Ramos (cell line): ENCODE data around the gene MOCS3.

Experiments used
- in situ Hi-C: fragments of 300-500 bp; cut with MboI; formaldehyde crosslinking; loops from one replicate; pipeline ENCODE4 v1.14.3; 2022; ENCODE audit warnings: low sequenced_read_pairs; ENCODE audit not compliant: unreplicated experiment

MOCS3 gene

DNA sequence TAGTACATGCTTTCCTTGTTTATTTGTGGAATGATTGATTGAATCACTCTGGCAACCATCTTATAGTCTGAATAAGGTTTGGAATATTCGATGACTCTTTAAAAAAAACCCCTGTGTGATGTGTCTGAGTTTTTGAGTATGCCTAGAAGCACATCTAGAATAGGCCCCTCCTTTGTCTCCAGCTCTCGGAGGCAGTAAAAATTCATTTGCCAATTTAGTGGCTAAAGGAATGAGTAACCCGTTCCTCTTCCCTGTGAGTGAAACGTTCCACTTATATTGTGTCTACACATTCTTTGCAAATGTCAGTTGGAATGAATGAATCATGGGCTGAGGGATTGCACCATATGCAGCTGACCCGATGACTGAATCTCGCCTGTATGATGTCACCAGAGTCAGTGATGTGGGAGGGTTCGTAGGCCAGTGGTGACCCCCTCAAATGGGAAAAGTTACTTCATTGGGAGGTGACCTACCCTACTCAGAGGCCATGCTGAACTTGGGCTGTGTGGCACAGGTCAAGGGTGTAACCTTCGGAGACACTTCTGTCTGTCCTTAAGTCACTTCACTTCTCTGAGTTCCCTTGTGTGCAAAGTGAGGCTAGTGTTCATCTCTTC is 21.6 kb downstream of the MOCS3 start:
- in situ Hi-C loops, result no loop called here

DNA sequence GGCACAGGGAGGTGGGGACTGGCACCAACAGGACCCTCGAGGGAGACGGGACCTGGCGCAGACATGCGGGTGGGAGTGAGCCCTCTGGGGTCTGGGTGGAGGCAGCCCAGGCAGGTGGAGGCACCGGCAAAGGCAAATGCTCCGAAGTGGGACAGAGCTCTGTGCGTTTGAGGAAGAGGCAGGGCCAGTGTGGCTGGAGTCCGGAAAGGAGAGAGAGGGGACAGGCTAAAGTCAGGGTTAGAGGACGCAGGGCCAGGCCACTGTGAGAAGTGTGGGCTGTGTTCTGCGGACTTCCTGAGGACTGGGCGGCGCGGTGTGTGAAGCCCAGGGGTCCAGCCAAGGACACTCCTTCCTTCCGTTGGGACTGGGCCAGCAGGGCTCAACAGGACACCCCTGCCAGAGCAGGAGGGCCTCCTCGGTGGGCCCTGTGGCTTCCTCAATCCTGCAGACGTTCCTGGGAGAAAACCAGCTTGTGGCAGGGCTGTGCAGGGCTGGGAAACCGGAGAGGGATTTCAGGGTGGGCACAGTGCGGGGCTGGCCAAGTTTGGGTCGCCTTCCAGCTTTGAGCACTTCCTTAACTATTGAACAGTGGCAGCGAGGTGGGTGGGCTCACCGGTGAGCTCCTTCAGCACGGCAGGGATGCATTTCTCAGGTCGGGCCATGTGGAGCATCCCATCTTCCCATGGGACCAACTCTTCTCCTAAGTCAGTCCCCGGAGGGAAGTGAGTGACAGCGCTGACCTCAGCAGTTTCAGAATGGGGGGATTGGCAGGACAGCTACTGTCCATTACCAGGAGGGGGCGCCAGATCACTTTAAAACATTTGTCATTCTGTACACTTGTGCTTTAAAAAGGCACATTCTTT is 22.5 kb downstream of the MOCS3 start:
- in situ Hi-C loops, result no loop called here

GRCh38 chr20:50981714-50982048 is 23.1 kb downstream of the MOCS3 start:
- in situ Hi-C loops, result no loop called here

DNA sequence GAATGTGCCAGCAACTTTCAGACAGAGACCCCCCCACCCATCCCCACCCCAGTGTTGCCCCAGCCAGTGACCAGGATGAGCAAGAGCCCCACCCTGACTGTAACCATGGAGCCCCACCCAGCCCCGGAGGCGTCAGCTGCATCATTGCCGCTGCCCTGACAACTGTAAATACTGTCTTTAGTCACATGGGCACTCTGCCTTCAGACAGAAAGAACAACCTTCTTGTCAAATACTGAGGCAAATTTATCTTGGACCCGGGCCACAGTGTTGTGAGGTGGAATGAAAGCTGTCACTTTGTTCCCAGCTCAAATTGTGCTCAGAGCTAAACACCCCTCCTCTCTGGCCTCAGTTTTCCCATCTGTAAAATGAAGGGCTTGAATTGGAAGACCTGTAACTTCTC is 23.7 kb downstream of the MOCS3 start:
- in situ Hi-C loops, result no loop called here

DNA sequence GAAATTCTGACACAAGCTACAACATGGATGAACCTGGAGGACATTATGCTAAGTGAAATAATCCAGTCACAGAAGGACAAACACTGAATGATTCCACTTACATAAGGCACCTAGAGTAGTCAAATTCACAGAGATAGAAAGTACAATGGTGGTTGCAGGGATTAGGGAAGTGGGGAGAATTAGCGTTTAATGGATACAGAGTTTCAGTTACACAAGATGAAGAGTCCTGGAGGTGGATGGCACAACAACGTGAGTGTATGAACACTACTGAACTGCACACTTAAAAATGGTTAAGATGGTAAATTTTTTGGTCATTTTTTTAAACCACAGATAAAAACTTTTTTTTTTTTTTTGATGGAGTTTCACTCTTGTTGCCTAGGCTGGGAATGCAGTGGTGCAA is 24.7 kb downstream of the MOCS3 start:
- in situ Hi-C loops, result no loop called here

DNA sequence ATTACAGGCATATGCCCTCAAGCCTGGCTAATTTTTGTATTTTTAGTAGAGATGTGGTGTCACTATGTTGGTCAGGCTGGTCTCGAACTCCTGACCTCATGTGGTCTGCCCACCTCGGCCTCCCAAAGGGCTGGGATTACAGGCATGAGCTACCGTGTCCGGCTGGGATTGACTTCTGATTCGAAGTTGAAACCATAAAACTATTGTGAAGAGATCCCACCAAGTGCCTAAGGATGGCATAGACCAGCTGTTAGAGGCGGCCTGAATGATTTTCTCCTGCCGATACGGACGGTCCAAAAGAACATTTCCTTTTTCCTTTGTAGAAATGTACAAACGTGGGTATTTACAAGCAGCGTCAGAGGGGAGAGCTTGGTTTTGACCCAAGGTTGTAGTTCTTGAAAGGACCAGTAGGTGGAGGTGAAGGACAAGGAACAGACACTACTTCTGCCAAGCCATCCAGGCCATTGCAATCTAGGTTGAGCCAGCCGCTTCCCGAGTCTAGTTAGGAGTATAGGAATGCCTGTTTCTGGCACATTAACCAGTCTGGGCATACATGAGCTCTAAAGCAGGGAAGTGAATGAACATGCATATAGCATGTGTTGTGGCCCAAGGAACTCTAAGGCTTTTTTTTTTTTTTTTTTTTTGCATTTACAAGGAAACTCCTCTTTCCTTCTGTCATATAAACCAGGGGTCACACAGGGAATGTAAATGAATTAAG is 29.0 kb downstream of the MOCS3 start:
- in situ Hi-C loops, result no loop called here

- in situ Hi-C loops, result loop anchor here (5.0 kb wide), 1 partner anchor 316 kb away; no protein-coding TSS in a partner anchor
Measured at GRCh38 chr20:50991076-50991475, 32.5 kb downstream of the MOCS3 start.

- in situ Hi-C loops, result loop anchor here (5.0 kb wide), 1 partner anchor 315 kb away; no protein-coding TSS in a partner anchor
Measured at GRCh38 chr20:50992336-50992732, 33.7 kb downstream of the MOCS3 start.

DNA sequence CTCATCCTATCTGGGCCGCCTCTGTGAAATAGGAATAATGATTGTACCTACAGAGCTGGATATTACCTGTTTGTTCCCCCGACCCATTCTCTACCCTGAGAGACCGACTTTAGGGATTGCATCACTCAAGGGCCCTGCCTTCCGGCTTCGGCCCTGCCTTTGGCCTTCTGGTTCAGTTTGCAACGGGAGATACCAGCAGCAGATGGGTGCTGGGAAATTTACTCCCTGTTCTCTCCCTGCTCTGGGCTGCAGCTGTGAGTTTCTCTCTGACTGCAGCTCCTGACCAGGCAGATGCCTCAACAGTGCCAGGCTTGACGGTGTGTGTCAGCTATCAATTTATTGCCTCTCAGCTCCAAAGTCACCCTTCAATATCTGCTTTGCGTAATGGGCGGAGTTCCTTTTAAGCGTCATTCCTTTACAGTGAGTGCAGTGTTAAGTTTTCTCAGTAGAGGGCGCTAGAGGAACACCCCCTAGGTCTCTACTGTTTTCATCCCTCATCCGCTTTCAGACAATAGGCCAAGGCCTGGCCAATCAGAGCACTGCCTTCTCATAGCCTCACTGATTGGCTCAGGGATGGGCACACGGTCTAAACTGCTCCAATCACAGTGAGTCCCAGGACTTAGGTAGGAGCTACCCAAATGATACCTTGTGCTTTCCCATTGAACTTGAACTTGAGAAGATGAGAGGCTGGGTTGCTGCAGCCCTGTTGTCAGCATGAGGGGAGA is 34.3 kb downstream of the MOCS3 start:
- in situ Hi-C loops, result loop anchor here (5.0 kb wide), 1 partner anchor 314 kb away; no protein-coding TSS in a partner anchor

DNA sequence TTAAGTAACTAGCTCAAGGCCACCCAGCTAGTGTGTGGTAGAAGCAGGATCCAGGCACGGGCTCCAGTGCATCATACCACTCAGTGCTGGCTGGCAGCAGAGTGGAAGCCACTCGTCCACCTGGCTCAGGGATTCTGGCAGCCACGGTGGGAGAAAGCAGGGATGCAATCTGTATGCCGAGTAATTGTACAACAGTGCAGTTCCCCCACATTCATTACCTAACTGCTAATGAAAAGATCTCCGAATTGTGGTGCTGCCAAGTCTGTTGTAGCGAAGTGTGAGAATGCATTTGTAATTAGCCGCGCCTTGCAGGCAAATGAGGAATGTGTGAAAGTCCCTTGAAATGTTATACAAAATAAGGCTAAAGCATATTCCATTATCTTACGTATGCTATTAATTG is 35.3 kb downstream of the MOCS3 start:
- in situ Hi-C loops, result loop anchor here (5.0 kb wide), 1 partner anchor 313 kb away; no protein-coding TSS in a partner anchor

DNA sequence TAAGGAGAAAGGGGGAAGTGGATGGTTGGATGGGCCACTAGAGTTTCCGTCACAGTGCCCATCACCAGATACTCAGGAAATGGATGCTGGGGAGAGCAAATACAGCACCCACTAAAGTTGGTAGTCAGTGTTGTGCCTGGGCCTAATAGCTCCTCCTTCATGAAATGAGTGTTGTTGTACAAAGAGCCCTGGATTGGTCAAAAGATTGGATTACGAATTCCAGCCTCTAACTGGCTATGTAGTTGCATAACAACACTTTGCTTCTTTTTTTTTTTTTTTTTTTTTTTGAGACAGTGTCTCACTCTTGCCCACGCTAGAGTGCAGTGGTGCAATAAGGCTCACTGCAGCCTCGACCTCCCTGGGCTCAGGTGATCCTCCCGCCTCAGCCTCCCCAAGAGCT is 36.9 kb downstream of the MOCS3 start:
- in situ Hi-C loops, result no loop called here

GRCh38 chr20:50996901-50997865 is 38.6 kb downstream of the MOCS3 start:
- in situ Hi-C loops, result no loop called here

DNA sequence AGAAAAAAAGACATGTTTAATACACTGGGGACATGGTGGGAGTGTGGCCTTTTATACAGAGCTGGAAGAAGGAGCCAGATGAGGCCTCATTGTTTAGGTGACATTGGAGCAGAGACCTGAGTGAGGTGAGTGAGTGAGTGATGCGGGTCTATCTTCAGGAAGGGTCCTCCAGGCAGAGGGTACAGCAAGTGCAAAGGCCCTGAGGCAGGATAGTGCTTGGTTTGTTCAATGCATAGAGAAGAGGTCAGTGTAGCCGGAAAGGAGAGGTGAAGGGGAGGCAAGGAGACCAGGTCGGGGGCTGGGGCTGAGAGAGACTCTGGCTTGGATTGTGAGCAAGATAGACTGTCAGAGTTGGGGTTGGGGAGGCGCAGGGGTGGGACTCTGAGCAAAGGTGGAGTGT is 40.7 kb downstream of the MOCS3 start:
- in situ Hi-C loops, result no loop called here

GRCh38 chr20:51001430-51002265 is 43.0 kb downstream of the MOCS3 start:
- in situ Hi-C loops, result no loop called here

DNA sequence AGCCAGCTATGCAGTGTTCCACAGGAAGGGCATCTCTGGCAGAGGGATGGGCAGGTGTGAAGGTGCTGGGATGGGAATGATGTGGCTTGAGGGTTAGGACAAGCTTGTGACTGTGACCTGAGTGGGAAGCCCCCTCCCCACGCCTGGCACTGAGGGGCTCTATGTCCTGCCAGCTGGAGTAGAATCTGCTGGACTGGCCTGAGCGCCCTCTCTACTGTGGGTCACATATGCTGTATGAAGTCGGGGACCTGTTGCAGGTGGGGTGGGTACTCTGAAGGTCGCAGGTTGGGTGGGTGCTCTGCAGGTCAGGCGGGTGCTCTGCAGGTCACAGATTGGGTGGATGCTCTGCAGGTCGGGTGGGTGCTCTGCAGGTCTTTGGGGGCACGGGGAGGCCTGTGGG is 44.0 kb downstream of the MOCS3 start:
- in situ Hi-C loops, result no loop called here

DNA sequence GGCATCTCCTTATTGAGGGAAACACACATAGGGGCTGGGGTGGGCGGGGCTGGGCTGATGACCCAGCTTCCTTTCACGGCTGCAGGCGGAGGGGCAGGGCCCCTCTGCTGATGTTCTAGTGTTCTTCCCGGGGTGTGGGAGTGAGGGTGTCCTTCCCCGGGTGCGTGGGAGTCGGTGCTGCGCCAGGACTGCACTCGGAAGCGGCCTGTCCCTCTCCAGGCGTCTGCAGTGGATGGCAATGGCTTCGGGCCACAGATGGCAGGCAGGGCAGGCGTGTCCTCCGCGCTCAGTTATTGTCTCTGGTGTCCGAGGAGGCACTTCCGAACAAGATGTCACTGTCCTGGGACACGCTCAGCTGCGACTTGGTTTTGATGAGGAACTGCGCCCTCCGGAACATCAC is 45.1 kb downstream of the MOCS3 start:
- in situ Hi-C loops, result no loop called here

GRCh38 chr20:51004305-51004727 is 45.7 kb downstream of the MOCS3 start:
- in situ Hi-C loops, result no loop called here

- in situ Hi-C loops, result no loop called here
Measured at GRCh38 chr20:51004781-51005180, 46.2 kb downstream of the MOCS3 start.
